Activated naive CD4-positive, alpha-beta T cell treated with anti-CD3 and anti-CD28 coated beads, Interleukin-2, amount 50 U/mL, for 72 hours (primary cell): ENCODE data around the gene FAM171A1. TPM values are rescaled to one million over a fixed set of nuclear protein-coding genes. Genes with fewer than 3 reads are reported as not detected.
"Not testable (repeated sequence)": the region's sequence is repeated elsewhere in the genome, so short reads cannot be mapped to it uniquely, and the experiment has no call there.

Experiments used
- ATAC-seq, 2 donors: fragments of 150-1000 bp; cut with Tn5 transposase; 2 replicates each; pipeline ENCODE4 v1.10.0; 2021; ENCODE audit warnings: mild to moderate bottlenecking in 2 of 2, moderate library complexity in 2 of 2
- DNase-seq, 2 donors: peaks; one replicate each; pipeline ENCODE4 v3.0.0; 2021 to 2022; ENCODE audit warnings: low spot score in 2 of 2
- H3K27ac Mint-ChIP-seq, 2 donors: one replicate each; pipeline ENCODE4 v1.8.0; 2022; ENCODE audit warnings: mild to moderate bottlenecking in 2 of 2, mixed read lengths in 2 of 2
- H3K36me3 Mint-ChIP-seq, 2 donors: one replicate each; pipeline ENCODE4 v1.8.0; 2022; ENCODE audit warnings: mixed read lengths in 2 of 2
- H3K9me3 Mint-ChIP-seq, 2 donors: one replicate each; pipeline ENCODE4 v1.8.0; 2022; ENCODE audit warnings: mixed read lengths in 2 of 2
- total RNA-seq, 2 donors: library from RNA; stranded (reverse); gene quantifications; one replicate each; pipeline ENCODE4 v1.2.3, GENCODE V29; 2022

The FAM171A1 gene
- total RNA-seq, 2 donors from 2014 or later, result 3.7 to 4.9 TPM

- Mint-ChIP-seq H3K36me3 (no peaks in the 10 kb centered on the region), H3K9me3 (no peaks in the 10 kb centered on the region), H3K27ac (no peak overlapping the region)
- no peak for DNase-seq
- no peak for ATAC-seq
These were observed 55.8 kb downstream of the FAM171A1 start for GRCh38 chr10:15315286-15315685.

GRCh38 chr10:15314482-15315045 is 56.5 kb downstream of the FAM171A1 start:
- Mint-ChIP-seq H3K36me3 (no peaks in the 10 kb centered on the region), H3K27ac (no peak overlapping the region), H3K9me3 (no peaks in the 10 kb centered on the region)
- ATAC-seq, result no peak
- no peak for DNase-seq

GRCh38 chr10:15313843-15314242 is 57.2 kb downstream of the FAM171A1 start:
- Mint-ChIP-seq H3K36me3 (no peaks in the 10 kb centered on the region), H3K9me3 (no peaks in the 10 kb centered on the region), H3K27ac (no peak overlapping the region)
- ATAC-seq (no peak), DNase-seq (no peak)

GRCh38 chr10:15313047-15313446 is 58.0 kb downstream of the FAM171A1 start:
- ATAC-seq (no peak), DNase-seq (no peak)
- Mint-ChIP-seq H3K27ac (no peak overlapping the region), H3K36me3 (no peaks in the 10 kb centered on the region), H3K9me3 (no peaks in the 10 kb centered on the region)

- no peaks in the 10 kb centered on the region for H3K36me3 Mint-ChIP-seq
- DNase-seq (no peak), ATAC-seq (no peak)
- H3K27ac Mint-ChIP-seq, result no peak overlapping the region
- no peaks in the 10 kb centered on the region for H3K9me3 Mint-ChIP-seq
These were observed 59.4 kb downstream of the FAM171A1 start for GRCh38 chr10:15311569-15312280.

- DNase-seq, result no peak
- H3K36me3 Mint-ChIP-seq, result no peaks in the 10 kb centered on the region
- ATAC-seq, result no peak
- H3K9me3 Mint-ChIP-seq, result no peaks in the 10 kb centered on the region
- H3K27ac Mint-ChIP-seq, result no peak overlapping the region
These were observed 60.1 kb downstream of the FAM171A1 start for GRCh38 chr10:15310776-15311568.

GRCh38 chr10:15309221-15309620 is 61.9 kb downstream of the FAM171A1 start:
- no peaks in the 10 kb centered on the region for H3K9me3 Mint-ChIP-seq
- no peak for DNase-seq
- no peak for ATAC-seq
- H3K36me3 Mint-ChIP-seq, result no peaks in the 10 kb centered on the region
- no peak overlapping the region for H3K27ac Mint-ChIP-seq

- Mint-ChIP-seq H3K36me3 (no peaks in the 10 kb centered on the region), H3K9me3 (no peaks in the 10 kb centered on the region), H3K27ac (no peak overlapping the region)
- ATAC-seq (no peak), DNase-seq (no peak)
These were observed 64.3 kb downstream of the FAM171A1 start for GRCh38 chr10:15306735-15307280.

GRCh38 chr10:15305634-15306033 is 65.5 kb downstream of the FAM171A1 start:
- Mint-ChIP-seq H3K27ac (no peak overlapping the region), H3K9me3 (no peaks in the 10 kb centered on the region), H3K36me3 (no peaks in the 10 kb centered on the region)
- DNase-seq (no peak), ATAC-seq (no peak)

GRCh38 chr10:15305161-15305560 is 65.9 kb downstream of the FAM171A1 start:
- no peaks in the 10 kb centered on the region for H3K9me3 Mint-ChIP-seq
- H3K27ac Mint-ChIP-seq, result no peak overlapping the region
- no peak for DNase-seq
- ATAC-seq, result no peak
- no peaks in the 10 kb centered on the region for H3K36me3 Mint-ChIP-seq

- H3K9me3 Mint-ChIP-seq, H3K27ac Mint-ChIP-seq, ATAC-seq, DNase-seq, H3K36me3 Mint-ChIP-seq: not testable (repeated sequence)
These were observed 68.7 kb downstream of the FAM171A1 start for GRCh38 chr10:15302188-15302956.

GRCh38 chr10:15300697-15301096 is 70.4 kb downstream of the FAM171A1 start:
- no peak overlapping the region for H3K27ac Mint-ChIP-seq
- no peaks in the 10 kb centered on the region for H3K9me3 Mint-ChIP-seq
- no peak for DNase-seq
- no peak for ATAC-seq
- no peaks in the 10 kb centered on the region for H3K36me3 Mint-ChIP-seq

- no peak overlapping the region for H3K27ac Mint-ChIP-seq
- ATAC-seq (no peak), DNase-seq (no peak)
- H3K9me3 Mint-ChIP-seq, result no peaks in the 10 kb centered on the region
- H3K36me3 Mint-ChIP-seq, result no peaks in the 10 kb centered on the region
These were observed 70.9 kb downstream of the FAM171A1 start for GRCh38 chr10:15300145-15300544.

GRCh38 chr10:15296701-15297100 is 74.4 kb downstream of the FAM171A1 start:
- no peak for ATAC-seq
- DNase-seq, result no peak
- H3K9me3 Mint-ChIP-seq, result no peaks in the 10 kb centered on the region
- H3K27ac Mint-ChIP-seq, result no peak overlapping the region
- no peaks in the 10 kb centered on the region for H3K36me3 Mint-ChIP-seq

- Mint-ChIP-seq H3K27ac (peak overlapping the region in 1 of 2 donors; percentile 48), H3K36me3 (no peaks in the 10 kb centered on the region)
- no peak for ATAC-seq
These were observed 75.4 kb downstream of the FAM171A1 start for GRCh38 chr10:15295537-15296325.

More at GRCh38 chr10:15295537-15296325, 75.4 kb downstream of the FAM171A1 start:
- H3K9me3 Mint-ChIP-seq, result no peaks in the 10 kb centered on the region
- no peak for DNase-seq
